ENCODE data around the gene CCR5.
"Not testable (repeated sequence)": the region's sequence is repeated elsewhere in the genome, so short reads cannot be mapped to it uniquely, and the experiment has no call there.

- not testable (repeated sequence) for TF ChIP-seq CTCF (conservative IDR thresholded peaks at IDR 0.05 in 1 of 2, IDR thresholded peaks at IDR 0.05 in 1 of 2; ENCODE audit: extremely low read depth in 1 of 2, insufficient read depth in 1 of 2, low read depth in 1 of 2, low read length in 2 of 2); EZH2 (IDR thresholded peaks at IDR 0.05; ENCODE audit: borderline replicate concordance, low read length)
Observed at GRCh38 chr3:46391526-46391925, 20.8 kb downstream of the CCR5 start.

All from mammary epithelial cell (primary cell).